SK-N-SH treated with all-trans-retinoic acid at 6 μM for 48 hours (cell line): Measurements from ENCODE around the gene TBCD.

Experiments used
- ARNTL ChIP-seq: fragments of 450-650 bp; formaldehyde crosslinking; IDR thresholded peaks from 2 replicates; pipeline ENCODE4 v1.5.0; 2020; ENCODE audit warnings: low read depth, mild to moderate bottlenecking, moderate library complexity, borderline replicate concordance
- BACH2 ChIP-seq: fragments of 250-450 bp; sonication (Bioruptor Pico); IDR thresholded peaks from 2 replicates; pipeline ENCODE4 v1.9.0; 2021; ENCODE audit warnings: mild to moderate bottlenecking, borderline replicate concordance
- CSDC2 ChIP-seq: fragments of 250-450 bp; sonication (Bioruptor Pico); IDR thresholded peaks from 2 replicates; pipeline ENCODE4 v1.5.0; 2020; ENCODE audit warnings: mild to moderate bottlenecking, moderate library complexity
- CSRNP3 ChIP-seq: fragments of 250-450 bp; sonication (Bioruptor Pico); IDR thresholded peaks from 2 replicates; pipeline ENCODE4 v1.5.1; 2021; ENCODE audit warnings: mild to moderate bottlenecking, moderate library complexity
- ESRRG ChIP-seq: fragments of 250-450 bp; sonication (Bioruptor Pico); IDR thresholded peaks from 2 replicates; pipeline ENCODE4 v1.6.1; 2021; ENCODE audit warnings: mild to moderate bottlenecking
- GLIS3 ChIP-seq: fragments of 250-450 bp; sonication (Bioruptor Pico); IDR thresholded peaks from 2 replicates; pipeline ENCODE4 v1.5.0; 2020; ENCODE audit warnings: mild to moderate bottlenecking, moderate library complexity
- OSR1 ChIP-seq: fragments of 250-450 bp; sonication (Bioruptor Pico); IDR thresholded peaks from 2 replicates; pipeline ENCODE4 v1.8.0; 2022; ENCODE audit warnings: moderate library complexity, mild to moderate bottlenecking, inconsistent platforms
- PATZ1 ChIP-seq: fragments of 250-450 bp; sonication (Bioruptor Pico); IDR thresholded peaks from 2 replicates; pipeline ENCODE4 v1.8.0; 2020; ENCODE audit warnings: mild to moderate bottlenecking, moderate library complexity, borderline replicate concordance
- POU6F1 ChIP-seq: fragments of 250-450 bp; sonication (Bioruptor Pico); IDR thresholded peaks from 2 replicates; pipeline ENCODE4 v1.8.0; 2021; ENCODE audit warnings: low read depth, mild to moderate bottlenecking, moderate library complexity, borderline replicate concordance
- PPARA ChIP-seq: fragments of 250-450 bp; sonication (Bioruptor Pico); IDR thresholded peaks from 2 replicates; pipeline ENCODE4 v1.5.0; 2020; ENCODE audit warnings: mild to moderate bottlenecking, borderline replicate concordance
- RARB ChIP-seq: fragments of 250-450 bp; sonication (Bioruptor Pico); IDR thresholded peaks from 2 replicates; pipeline ENCODE4 v1.8.0; 2021; ENCODE audit warnings: mild to moderate bottlenecking, moderate library complexity
- TOX ChIP-seq: fragments of 250-450 bp; sonication (Bioruptor Pico); IDR thresholded peaks from 2 replicates; pipeline ENCODE4 v1.8.0; 2021; ENCODE audit warnings: mild to moderate bottlenecking, moderate library complexity, borderline replicate concordance
- ZNF70 ChIP-seq: fragments of 450-650 bp; formaldehyde crosslinking; IDR thresholded peaks from 2 replicates; pipeline ENCODE4 v1.5.0; 2020; ENCODE audit warnings: mild to moderate bottlenecking, moderate library complexity

- TF ChIP-seq POU6F1 (CRISPR knock-in tag) = no peak
- no peak for TF ChIP-seq PPARA (CRISPR knock-in tag)
- TF ChIP-seq ARNTL (CRISPR knock-in tag) = no peak
- no peak for TF ChIP-seq ZNF70 (CRISPR knock-in tag)
- TF ChIP-seq ESRRG (CRISPR knock-in tag) = no peak
- no peak for TF ChIP-seq PATZ1 (CRISPR knock-in tag)
- TF ChIP-seq GLIS3 (CRISPR knock-in tag) = no peak
- no peak for TF ChIP-seq BACH2
- TF ChIP-seq RARB = no peak
- TF ChIP-seq CSDC2 = no peak
- no peak for TF ChIP-seq CSRNP3 (CRISPR knock-in tag)
- TF ChIP-seq TOX (CRISPR knock-in tag) = no peak
- TF ChIP-seq OSR1 (CRISPR knock-in tag) = no peak
Observed at GRCh38 chr17:82736511-82737185, 15.2 kb upstream of the TBCD start.
